Neural crest cell (in vitro differentiated cells): Measurements from ENCODE around the gene GBP4. TPM values are rescaled to one million over a fixed set of nuclear protein-coding genes. Genes with fewer than 3 reads are reported as not detected.

Experiments used
- DNase-seq: peaks from one replicate; pipeline ENCODE4 v3.0.0; 2021; ENCODE audit warnings: low read depth, mixed read lengths, low spot score
- H3K27ac Mint-ChIP-seq: one replicate; pipeline ENCODE4 v1.8.0; 2021; ENCODE audit warnings: mild to moderate bottlenecking, mixed read lengths; ENCODE audit not compliant: unreplicated experiment
- H3K27me3 Mint-ChIP-seq: 2 replicates; pipeline ENCODE4 v1.8.0; 2021; ENCODE audit warnings: low read depth, mild to moderate bottlenecking, mixed read lengths
- H3K36me3 Mint-ChIP-seq: 2 replicates; pipeline ENCODE4 v1.8.0; 2021; ENCODE audit warnings: low read depth, mild to moderate bottlenecking, mixed read lengths
- H3K4me1 Mint-ChIP-seq: 2 replicates; pipeline ENCODE4 v1.8.0; 2021; ENCODE audit warnings: mixed read lengths
- H3K4me3 Mint-ChIP-seq: one replicate; pipeline ENCODE4 v1.8.0; 2021; ENCODE audit warnings: mild to moderate bottlenecking, mixed read lengths
- H3K9me3 Mint-ChIP-seq: 2 replicates; pipeline ENCODE4 v1.8.0; 2021; ENCODE audit warnings: mixed read lengths
- CTCF ChIP-seq: fragments of 200-600 bp; sonication (generic); conservative IDR thresholded peaks from 2 replicates; pipeline ENCODE4 v1.5.0; 2021; ENCODE audit warnings: antibody characterized with exemption, mild to moderate bottlenecking
- total RNA-seq: library from RNA; stranded (reverse); gene quantifications from 2 replicates; pipeline ENCODE4 v1.2.1, GENCODE V29; 2021

GBP4 gene
- total RNA-seq, 1 donor from 2014 or later: not detected

GRCh38 chr1:89171067-89171438, 27.7 kb downstream of the GBP4 start:
- TF ChIP-seq CTCF: no peak
- no peaks in the 10 kb centered on the region for H3K27me3 Mint-ChIP-seq
- H3K27ac Mint-ChIP-seq: no peak overlapping the region
- H3K4me3 Mint-ChIP-seq: no peak overlapping the region
- no peaks in the 10 kb centered on the region for H3K36me3 Mint-ChIP-seq
- no peaks in the 10 kb centered on the region for H3K9me3 Mint-ChIP-seq
- no peak for DNase-seq
- no peaks in the 10 kb centered on the region for H3K4me1 Mint-ChIP-seq

DNA sequence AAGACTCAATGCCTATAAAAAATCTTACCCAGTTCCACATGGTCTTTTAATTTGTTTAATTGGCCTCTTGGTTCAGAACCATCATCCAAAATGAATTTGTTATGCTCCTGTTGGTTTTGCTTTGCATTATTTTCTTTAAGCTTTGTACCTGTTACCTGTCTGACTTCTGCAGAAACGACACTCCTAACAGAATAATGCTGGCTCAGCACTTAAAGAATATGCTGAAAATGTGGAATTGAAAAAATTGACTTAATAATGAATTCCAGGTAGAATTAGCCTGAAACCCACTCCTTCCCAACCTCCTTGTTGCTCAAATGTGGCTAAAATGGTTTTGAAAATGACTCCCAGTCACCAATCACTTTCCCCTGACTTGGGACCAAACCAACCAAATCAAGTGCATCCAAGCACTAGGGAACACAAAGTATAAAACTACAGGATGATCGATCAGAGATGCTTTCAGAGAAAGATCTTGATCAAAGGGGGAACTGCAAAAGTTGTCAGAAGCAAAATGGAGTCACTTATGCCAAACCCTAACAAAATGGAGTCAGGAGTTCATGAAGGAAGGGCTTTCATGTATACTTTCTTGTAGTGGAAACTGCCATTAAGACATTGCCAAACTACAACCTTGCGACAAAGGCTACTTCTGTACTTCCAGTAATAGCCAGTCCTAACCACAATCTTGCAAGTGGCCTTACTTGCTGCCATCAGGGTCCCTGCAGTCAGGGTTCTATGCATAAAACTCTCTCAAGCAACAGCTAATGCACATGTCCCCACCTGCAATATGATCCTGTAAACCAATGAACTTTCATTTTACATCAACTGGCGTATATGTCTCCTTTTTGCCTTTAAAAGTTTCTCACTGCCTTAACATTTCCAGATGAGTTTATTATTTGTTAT, 28.3 kb downstream of the GBP4 start:
- TF ChIP-seq CTCF: no peak
- H3K36me3 Mint-ChIP-seq: no peaks in the 10 kb centered on the region
- DNase-seq: no peak
- no peaks in the 10 kb centered on the region for H3K9me3 Mint-ChIP-seq
- no peaks in the 10 kb centered on the region for H3K27me3 Mint-ChIP-seq
- H3K4me1 Mint-ChIP-seq: no peaks in the 10 kb centered on the region
- no peak overlapping the region for H3K27ac Mint-ChIP-seq
- no peak overlapping the region for H3K4me3 Mint-ChIP-seq

DNA sequence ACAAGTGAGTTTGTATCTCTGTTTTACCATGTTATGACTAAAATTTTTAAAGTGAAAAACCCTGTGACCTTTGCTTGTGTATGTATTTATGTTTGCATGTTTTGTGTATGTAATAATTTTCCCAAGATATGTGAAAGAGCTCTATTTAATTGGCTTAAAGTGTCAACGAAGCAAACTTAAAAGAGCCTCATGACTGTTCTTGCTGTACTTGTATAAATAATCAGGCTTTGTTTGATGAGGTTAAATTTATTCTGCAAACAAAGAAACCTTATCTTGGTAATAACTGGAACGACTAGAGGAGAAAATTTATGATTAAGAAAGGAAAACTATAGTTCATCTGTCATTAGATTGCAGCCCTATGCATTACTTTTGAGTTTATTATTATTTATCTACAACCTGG, 29.6 kb downstream of the GBP4 start:
- H3K4me1 Mint-ChIP-seq: no peaks in the 10 kb centered on the region
- TF ChIP-seq CTCF: no peak
- H3K36me3 Mint-ChIP-seq: no peaks in the 10 kb centered on the region
- H3K27me3 Mint-ChIP-seq: no peaks in the 10 kb centered on the region
- no peak overlapping the region for H3K27ac Mint-ChIP-seq
- no peak overlapping the region for H3K4me3 Mint-ChIP-seq
- no peaks in the 10 kb centered on the region for H3K9me3 Mint-ChIP-seq
- no peak for DNase-seq

DNA sequence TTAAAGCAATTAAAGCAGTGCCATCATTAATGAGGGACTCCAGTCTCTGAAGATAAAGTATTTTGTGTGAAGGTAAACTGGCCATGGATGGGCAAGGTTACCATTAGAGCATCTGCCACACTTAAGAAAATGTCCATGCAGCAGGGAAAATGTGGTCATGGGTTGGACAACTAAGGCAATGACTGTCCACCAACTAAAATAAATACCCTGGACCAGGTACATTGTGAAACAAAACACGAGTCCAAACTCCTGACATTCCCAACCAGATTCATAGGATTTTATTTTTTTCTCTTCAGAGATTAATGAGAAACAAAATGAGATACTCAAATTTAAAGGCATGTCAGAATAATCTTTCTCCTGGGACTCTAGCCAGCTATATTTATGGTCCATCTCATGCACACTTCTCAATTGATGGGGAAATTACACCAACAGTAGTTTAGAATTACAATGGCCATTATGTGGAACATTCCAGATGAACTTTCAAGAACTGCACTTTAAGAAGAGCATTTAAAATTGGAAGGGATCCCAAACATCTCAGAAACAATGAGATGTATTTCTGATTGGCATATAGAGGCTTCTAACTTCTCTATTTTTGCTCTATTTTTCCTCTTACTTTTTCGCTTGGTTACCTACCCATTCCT, 31.0 kb downstream of the GBP4 start:
- H3K4me1 Mint-ChIP-seq: no peaks in the 10 kb centered on the region
- H3K27me3 Mint-ChIP-seq: peaks cover 4% of the 10 kb centered on the region

DNA sequence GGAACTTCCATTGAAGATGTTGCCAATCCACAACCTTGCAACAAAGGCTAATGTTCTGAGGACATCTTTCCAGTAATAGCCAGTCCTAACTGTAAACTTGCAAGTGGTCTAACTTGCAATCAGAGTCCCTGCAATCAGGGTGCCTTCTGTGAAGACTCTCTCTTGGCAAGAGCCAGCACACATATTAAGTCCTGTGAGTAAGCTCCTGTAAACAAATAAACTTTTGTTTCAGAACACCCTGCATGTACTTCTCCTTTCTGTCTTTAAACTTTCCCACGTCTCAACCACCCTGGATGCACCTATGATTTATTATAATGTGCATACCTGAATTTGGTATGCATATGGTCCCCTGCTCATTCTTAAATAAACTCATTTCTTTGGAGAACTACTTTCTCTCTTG, 32.0 kb downstream of the GBP4 start:
- no peak overlapping the region for H3K4me3 Mint-ChIP-seq
- H3K4me1 Mint-ChIP-seq: no peaks in the 10 kb centered on the region
- peaks cover 7% of the 10 kb centered on the region for H3K27me3 Mint-ChIP-seq
- TF ChIP-seq CTCF: no peak
- H3K27ac Mint-ChIP-seq: no peak overlapping the region
- H3K36me3 Mint-ChIP-seq: no peaks in the 10 kb centered on the region
- H3K9me3 Mint-ChIP-seq: no peaks in the 10 kb centered on the region
- DNase-seq: no peak

More for the DNA sequence above, 31.0 kb downstream of the GBP4 start:
- TF ChIP-seq CTCF: no peak
- DNase-seq: no peak
- H3K36me3 Mint-ChIP-seq: no peaks in the 10 kb centered on the region
- H3K4me3 Mint-ChIP-seq: no peak overlapping the region
- H3K9me3 Mint-ChIP-seq: no peaks in the 10 kb centered on the region
- H3K27ac Mint-ChIP-seq: no peak overlapping the region
